Activated CD4-positive, alpha-beta memory T cell treated with anti-CD3 and anti-CD28 coated beads, Interleukin-2, amount 10 ng/mL, durations not matched to agents 7 days and 5 days (primary cell): ENCODE data around the gene LRRC71. TPM values are rescaled to one million over a fixed set of nuclear protein-coding genes. Genes with fewer than 3 reads are reported as not detected.

Experiments used
- CTCF ChIA-PET: fragments of 350-600 bp; sonication (Branson Sonifier 250); formaldehyde crosslinking; loops from one replicate; lab custom pipeline; 2021; ENCODE audit warnings: antibody characterized with exemption, inconsistent platforms; lab: Charles Lee
- POLR2A ChIA-PET: fragments of 350-600 bp; sonication (Branson Sonifier 250); formaldehyde crosslinking; loops from one replicate; lab custom pipeline; 2021; ENCODE audit warnings: antibody characterized with exemption; lab: Charles Lee
- DNase-seq: peaks from one replicate; pipeline ENCODE4 v3.0.0-alpha.2; 2020
- H3K27ac Mint-ChIP-seq: one replicate; pipeline ENCODE4 v1.8.0; 2021; ENCODE audit warnings: mild to moderate bottlenecking, mixed read lengths
- H3K27me3 Mint-ChIP-seq: one replicate; pipeline ENCODE4 v1.8.0; 2021; ENCODE audit warnings: mixed read lengths
- H3K36me3 Mint-ChIP-seq: one replicate; pipeline ENCODE4 v1.8.0; 2021; ENCODE audit warnings: low read depth, mixed read lengths
- H3K4me1 Mint-ChIP-seq: one replicate; pipeline ENCODE4 v1.8.0; 2021; ENCODE audit warnings: mixed read lengths
- H3K4me3 Mint-ChIP-seq: one replicate; pipeline ENCODE4 v1.8.0; 2021; ENCODE audit warnings: mild to moderate bottlenecking, mixed read lengths
- H3K9me3 Mint-ChIP-seq: one replicate; pipeline ENCODE4 v1.8.0; 2021; ENCODE audit warnings: mixed read lengths
- total RNA-seq, 2 experiments: library from RNA; stranded (reverse); gene quantifications; one replicate each; pipeline ENCODE4 v1.2.3, GENCODE V29; 2021

LRRC71 gene
- total RNA-seq = not detected

- no peaks in the 10 kb centered on the region for H3K9me3 Mint-ChIP-seq
- peak; percentile 68 for DNase-seq
- peaks cover 4% of the 10 kb centered on the region for H3K4me1 Mint-ChIP-seq
- H3K27me3 Mint-ChIP-seq = peaks cover 78% of the 10 kb centered on the region
- ChIA-PET POLR2A (interaction anchor here (1.0 kb wide), 1 partner anchor 29 kb away, joined by 3 read pairs; no protein-coding TSS in a partner anchor), CTCF (no interaction called here)
- H3K27ac Mint-ChIP-seq = no peak within 1 kb of the TSS
- no peak within 1 kb of the TSS for H3K4me3 Mint-ChIP-seq
- no peaks in the 10 kb centered on the region for H3K36me3 Mint-ChIP-seq
Measured at GRCh38 chr1:156920233-156921052, at the start of gene LRRC71. Gene LRRC71, plus strand, starts transcription at chr1:156920632. Its CDS starts 172 bp downstream, at chr1:156920804.

- H3K27me3 Mint-ChIP-seq = peaks cover 47% of the 10 kb centered on the region
- ChIA-PET CTCF (interaction anchor here (1.3 to 1.6 kb wide), 3 partner anchors 12 to 54 kb away, joined by 3 to 6 read pairs (median 4); no protein-coding TSS in a partner anchor), POLR2A (no interaction called here)
- H3K9me3 Mint-ChIP-seq = no peaks in the 10 kb centered on the region
- DNase-seq = no peak
- no peaks in the 10 kb centered on the region for H3K36me3 Mint-ChIP-seq
- no peak overlapping the region for H3K27ac Mint-ChIP-seq
- H3K4me3 Mint-ChIP-seq = no peak overlapping the region
- H3K4me1 Mint-ChIP-seq = peaks cover 10% of the 10 kb centered on the region
Measured at GRCh38 chr1:156873659-156874058, 46.8 kb upstream of the LRRC71 start.

GRCh38 chr1:156874142-156874541, 46.3 kb upstream of the LRRC71 start:
- CTCF ChIA-PET = interaction anchor here (1.0 to 1.6 kb wide), 4 partner anchors 13 to 54 kb away, joined by 3 to 6 read pairs (median 4); no protein-coding TSS in a partner anchor
- H3K9me3 Mint-ChIP-seq = no peaks in the 10 kb centered on the region
- no peak overlapping the region for H3K27ac Mint-ChIP-seq
- H3K4me1 Mint-ChIP-seq = peaks cover 10% of the 10 kb centered on the region
- DNase-seq = no peak
- POLR2A ChIA-PET = no interaction called here
- peaks cover 50% of the 10 kb centered on the region for H3K27me3 Mint-ChIP-seq
- H3K36me3 Mint-ChIP-seq = no peaks in the 10 kb centered on the region
- no peak overlapping the region for H3K4me3 Mint-ChIP-seq

- CTCF ChIA-PET = interaction anchor here (1.0 to 1.6 kb wide), 2 partner anchors 15 to 16 kb away, joined by 3 to 6 read pairs; no protein-coding TSS in a partner anchor
- DNase-seq = no peak
- no peak overlapping the region for H3K27ac Mint-ChIP-seq
- POLR2A ChIA-PET = no interaction called here
- no peaks in the 10 kb centered on the region for H3K9me3 Mint-ChIP-seq
- peaks cover 47% of the 10 kb centered on the region for H3K27me3 Mint-ChIP-seq
- H3K36me3 Mint-ChIP-seq = no peaks in the 10 kb centered on the region
- no peak overlapping the region for H3K4me3 Mint-ChIP-seq
- H3K4me1 Mint-ChIP-seq = peaks cover 10% of the 10 kb centered on the region
Measured at GRCh38 chr1:156874572-156875340, 45.7 kb upstream of the LRRC71 start.

- POLR2A ChIA-PET = no interaction called here
- peaks cover 7% of the 10 kb centered on the region for H3K4me1 Mint-ChIP-seq
- H3K4me3 Mint-ChIP-seq = no peak overlapping the region
- H3K9me3 Mint-ChIP-seq = no peaks in the 10 kb centered on the region
- no peak for DNase-seq
- H3K27me3 Mint-ChIP-seq = peaks cover 48% of the 10 kb centered on the region
- CTCF ChIA-PET = interaction anchor here (0.6 to 1.3 kb wide), 3 partner anchors 16 to 18 kb away, joined by 3 read pairs; no protein-coding TSS in a partner anchor
- H3K27ac Mint-ChIP-seq = no peak overlapping the region
- no peaks in the 10 kb centered on the region for H3K36me3 Mint-ChIP-seq
Measured at GRCh38 chr1:156875341-156875615, 45.2 kb upstream of the LRRC71 start.

GRCh38 chr1:156876281-156876680, 44.2 kb upstream of the LRRC71 start:
- ChIA-PET POLR2A (no interaction called here), CTCF (interaction anchor here (1.2 to 1.3 kb wide), 2 partner anchors 14 to 17 kb away, joined by 3 read pairs; no protein-coding TSS in a partner anchor)
- H3K4me1 Mint-ChIP-seq = no peaks in the 10 kb centered on the region
- no peaks in the 10 kb centered on the region for H3K36me3 Mint-ChIP-seq
- DNase-seq = no peak
- H3K9me3 Mint-ChIP-seq = no peaks in the 10 kb centered on the region
- H3K27me3 Mint-ChIP-seq = peaks cover 48% of the 10 kb centered on the region
- H3K27ac Mint-ChIP-seq = no peak overlapping the region
- H3K4me3 Mint-ChIP-seq = no peak overlapping the region

GRCh38 chr1:156877433-156878170, 42.8 kb upstream of the LRRC71 start:
- no peak overlapping the region for H3K27ac Mint-ChIP-seq
- no peak overlapping the region for H3K4me3 Mint-ChIP-seq
- ChIA-PET CTCF (interaction anchor here (1.2 kb wide), 1 partner anchor 13 kb away, joined by 3 read pairs; no protein-coding TSS in a partner anchor), POLR2A (no interaction called here)
- no peaks in the 10 kb centered on the region for H3K4me1 Mint-ChIP-seq
- DNase-seq = no peak
- H3K9me3 Mint-ChIP-seq = no peaks in the 10 kb centered on the region
- no peaks in the 10 kb centered on the region for H3K36me3 Mint-ChIP-seq
- H3K27me3 Mint-ChIP-seq = peaks cover 44% of the 10 kb centered on the region

GRCh38 chr1:156879876-156880275, 40.6 kb upstream of the LRRC71 start:
- DNase-seq = no peak
- Mint-ChIP-seq H3K27me3 (peaks cover 43% of the 10 kb centered on the region), H3K27ac (no peak overlapping the region), H3K4me3 (no peak overlapping the region), H3K4me1 (no peaks in the 10 kb centered on the region), H3K9me3 (no peaks in the 10 kb centered on the region), H3K36me3 (no peaks in the 10 kb centered on the region)
- CTCF ChIA-PET = interaction anchor here (1.4 to 2.5 kb wide), 2 partner anchors 12 to 20 kb away, joined by 4 to 11 read pairs; no protein-coding TSS in a partner anchor
- POLR2A ChIA-PET = no interaction called here

- no peaks in the 10 kb centered on the region for H3K9me3 Mint-ChIP-seq
- H3K36me3 Mint-ChIP-seq = no peaks in the 10 kb centered on the region
- no peaks in the 10 kb centered on the region for H3K4me1 Mint-ChIP-seq
- POLR2A ChIA-PET = interaction anchor here (1.0 kb wide), 1 partner anchor 18 kb away, joined by 3 read pairs; no protein-coding TSS in a partner anchor
- CTCF ChIA-PET = interaction anchor here (0.9 to 2.5 kb wide), 5 partner anchors 9 to 154 kb away, joined by 3 to 11 read pairs (median 4); no protein-coding TSS in a partner anchor
- no peak overlapping the region for H3K27ac Mint-ChIP-seq
- peaks cover 43% of the 10 kb centered on the region for H3K27me3 Mint-ChIP-seq
- H3K4me3 Mint-ChIP-seq = no peak overlapping the region
- no peak for DNase-seq
Measured at GRCh38 chr1:156880473-156880872, 40.0 kb upstream of the LRRC71 start.

- no peaks in the 10 kb centered on the region for H3K36me3 Mint-ChIP-seq
- H3K27ac Mint-ChIP-seq = no peak overlapping the region
- H3K27me3 Mint-ChIP-seq = peaks cover 44% of the 10 kb centered on the region
- DNase-seq = no peak
- no peaks in the 10 kb centered on the region for H3K9me3 Mint-ChIP-seq
- H3K4me1 Mint-ChIP-seq = no peaks in the 10 kb centered on the region
- ChIA-PET CTCF (interaction anchor here (0.9 to 2.5 kb wide), 5 partner anchors 9 to 155 kb away, joined by 3 to 11 read pairs (median 4); no protein-coding TSS in a partner anchor), POLR2A (interaction anchor here (1.0 kb wide), 1 partner anchor 19 kb away, joined by 3 read pairs; no protein-coding TSS in a partner anchor)
- H3K4me3 Mint-ChIP-seq = no peak overlapping the region
Measured at GRCh38 chr1:156881101-156881500, 39.3 kb upstream of the LRRC71 start.

GRCh38 chr1:156881663-156882062, 38.8 kb upstream of the LRRC71 start:
- no peak for DNase-seq
- no peaks in the 10 kb centered on the region for H3K4me1 Mint-ChIP-seq
- no peaks in the 10 kb centered on the region for H3K9me3 Mint-ChIP-seq
- no peak overlapping the region for H3K27ac Mint-ChIP-seq
- H3K27me3 Mint-ChIP-seq = peaks cover 44% of the 10 kb centered on the region
- H3K4me3 Mint-ChIP-seq = no peak overlapping the region
- no peaks in the 10 kb centered on the region for H3K36me3 Mint-ChIP-seq
- ChIA-PET CTCF (interaction anchor here (0.9 to 2.5 kb wide), 3 partner anchors 8 to 43 kb away, joined by 3 to 11 read pairs (median 4); no protein-coding TSS in a partner anchor), POLR2A (interaction anchor here (1.1 kb wide), 1 partner anchor 80 kb away, joined by 3 read pairs; no protein-coding TSS in a partner anchor)

- Mint-ChIP-seq H3K36me3 (no peaks in the 10 kb centered on the region), H3K4me3 (no peak overlapping the region), H3K27me3 (peaks cover 43% of the 10 kb centered on the region), H3K4me1 (no peaks in the 10 kb centered on the region), H3K9me3 (no peaks in the 10 kb centered on the region), H3K27ac (no peak overlapping the region)
- ChIA-PET POLR2A (interaction anchor here (1.1 kb wide), 1 partner anchor 81 kb away, joined by 3 read pairs; no protein-coding TSS in a partner anchor), CTCF (interaction anchor here (2.5 kb wide), 1 partner anchor 10 kb away, joined by 11 read pairs; no protein-coding TSS in a partner anchor)
- DNase-seq = no peak
Measured at GRCh38 chr1:156882543-156882942, 37.9 kb upstream of the LRRC71 start.
